ENCODE data around the gene GKN2. TPM values are rescaled to one million over a fixed set of nuclear protein-coding genes. Genes with fewer than 3 reads are reported as not detected.

Gene GKN2
- total and polyA plus RNA-seq, 2 of the 13 experiments (the other 11 are each of a cell fraction or from before 2014, with no cell fraction given), result not detected

- TF ChIP-seq GPN1 (CRISPR knock-in tag; IDR thresholded peaks at IDR 0.05; ENCODE audit: borderline replicate concordance) (no peak), REST (IDR thresholded peaks at IDR 0.05; ENCODE audit: borderline replicate concordance in 1 of 2, low read depth in 1 of 2, low read length in 2 of 2) (no peak), PREB (CRISPR knock-in tag; IDR thresholded peaks at IDR 0.05) (no peak)
Observed at GRCh38 chr2:68942827-68943226, 9.9 kb downstream of the GKN2 start (continued).

GRCh38 chr2:68940369-68940768, 12.3 kb downstream of the GKN2 start:
- TF ChIP-seq BHLHE40 (IDR thresholded peaks at IDR 0.05; ENCODE audit: low read length), result no peak
- no peak for FAIRE-seq
- H3K36me3 ChIP-seq (replicated peaks in 1 of 2; ENCODE audit: control insufficient read depth in 1 of 2, insufficient read depth in 2 of 2, low read length in 2 of 2), result no peaks in the 10 kb centered on the region
- ChIA-PET CTCF (ENCODE audit: low intra/inter-chr PET ratio, low total read pairs) (no interaction called here), POLR2A (no interaction called here)
- H3K27ac ChIP-seq (ENCODE audit: extremely low read length, insufficient read depth, low read length), result no peak overlapping the region
- no peak for ATAC-seq
- H3K79me2 ChIP-seq (ENCODE audit: insufficient read depth, low read length), result no peaks in the 10 kb centered on the region
- H3K4me3 ChIP-seq (replicated peaks in 1 of 3; ENCODE audit: insufficient read depth in 1 of 3, low read depth in 2 of 3, low read length in 3 of 3), result no peak overlapping the region
- peaks cover 18% of the 10 kb centered on the region for H3K4me1 ChIP-seq (ENCODE audit: insufficient read depth, low read length)
- intact Hi-C loops (cut with micrococcal nuclease; ENCODE audit: unreplicated experiment) (no loop called here), in situ Hi-C loops (cut with HindIII; ENCODE audit: extremely low pct_ligation_motif_present, low pct_unique_long_range_greater_than_20kb) (loop anchor here (10.0 kb wide), 1 partner anchor 364 kb away; no protein-coding TSS in a partner anchor)
- no peak overlapping the region for H3K9ac ChIP-seq (ENCODE audit: insufficient read depth, low read depth, low read length)
- no TSS peak for BruUV-seq (replicated peaks)
- no peak overlapping the region for H3K4me2 ChIP-seq (ENCODE audit: low read depth, low read length)
- no peak for DNase-seq (ENCODE audit: low spot score)
- no peak overlapping the region for H2AFZ ChIP-seq (ENCODE audit: low read length)
- H4K20me1 ChIP-seq (ENCODE audit: insufficient read depth, low read length), result no peaks in the 10 kb centered on the region
- 2% methylated on average over 1 of the region's 1 CpG for WGBS (ENCODE audit: low lambda C conversion rate)
- 0 out of 2 replicates have a peak, but pooled peaks cover 4% of the 10 kb centered on the region for H3K9me3 ChIP-seq (ENCODE audit: low read length)
- peaks cover 0 to 23% of the 10 kb centered on the region in 2 experiments; a peak in 2 of 5 replicates for H3K27me3 ChIP-seq (ENCODE audit: control insufficient read depth in 1 of 2, insufficient read depth in 2 of 2, low read length in 2 of 2)
